Activated naive CD8-positive, alpha-beta T cell treated with anti-CD3 and anti-CD28 coated beads, Interleukin-2, amount 10 ng/mL, durations not matched to agents 7 days and 5 days (primary cell): ENCODE data around the gene TUBB3. TPM values are rescaled to one million over a fixed set of nuclear protein-coding genes. Genes with fewer than 3 reads are reported as not detected.
"Not testable (repeated sequence)": the region's sequence is repeated elsewhere in the genome, so short reads cannot be mapped to it uniquely, and the experiment has no call there.

ENCODE experiments used
- ATAC-seq: fragments of 150-1000 bp; cut with Tn5 transposase; one replicate; pipeline ENCODE4 v1.10.0; 2021; ENCODE audit warnings: low read depth, moderate library complexity
- POLR2A ChIA-PET: fragments of 350-600 bp; sonication (Branson Sonifier 250); formaldehyde crosslinking; loops from one replicate; lab custom pipeline; 2021; ENCODE audit warnings: antibody characterized with exemption; lab: Charles Lee
- DNase-seq: peaks from one replicate; pipeline ENCODE4 v3.0.0; 2021
- H3K27ac Mint-ChIP-seq: one replicate; pipeline ENCODE4 v1.8.0; 2022; ENCODE audit warnings: mild to moderate bottlenecking, mixed read lengths
- H3K27me3 Mint-ChIP-seq: one replicate; pipeline ENCODE4 v1.8.0; 2022; ENCODE audit warnings: mild to moderate bottlenecking, moderate library complexity, mixed read lengths
- H3K36me3 Mint-ChIP-seq: one replicate; pipeline ENCODE4 v1.8.0; 2021; ENCODE audit warnings: mild to moderate bottlenecking, mixed read lengths
- H3K4me1 Mint-ChIP-seq: one replicate; pipeline ENCODE4 v1.8.0; 2021; ENCODE audit warnings: mixed read lengths
- H3K4me3 Mint-ChIP-seq: one replicate; pipeline ENCODE4 v1.8.0; 2022; ENCODE audit warnings: mild to moderate bottlenecking, moderate library complexity, mixed read lengths
- H3K9me3 Mint-ChIP-seq: one replicate; pipeline ENCODE4 v1.8.0; 2021; ENCODE audit warnings: mixed read lengths
- total RNA-seq, 2 experiments: library from RNA; stranded (reverse); gene quantifications; one replicate each; pipeline ENCODE4 v1.2.3, GENCODE V29; 2021

The TUBB3 gene
- total RNA-seq = under 1 TPM; 0.31 to 0.86 TPM

GRCh38 chr16:89922884-89923639 lies at the start of gene TUBB3:
Gene TUBB3, plus strand, starts transcription at chr16:89923342. Its CDS starts 60 bp downstream, at chr16:89923402.
- H3K27me3 Mint-ChIP-seq = peaks cover 50% of the 10 kb centered on the region
- peak within 1 kb of the TSS; percentile 65 for H3K4me3 Mint-ChIP-seq
- ATAC-seq (peak; percentile 37), DNase-seq (peak; percentile 74)
- no peaks in the 10 kb centered on the region for H3K36me3 Mint-ChIP-seq
- peaks cover 25% of the 10 kb centered on the region for H3K4me1 Mint-ChIP-seq
- no peaks in the 10 kb centered on the region for H3K9me3 Mint-ChIP-seq
- POLR2A ChIA-PET = interaction anchor here (0.6 to 2.0 kb wide), 5 partner anchors 11 to 269 kb away, joined by 3 to 6 read pairs (median 4); partner anchors contain the start of gene TCF25
- H3K27ac Mint-ChIP-seq = peak within 1 kb of the TSS; percentile 56

- Mint-ChIP-seq H3K36me3 (peaks cover 30% of the 10 kb centered on the region), H3K4me1 (peaks cover 7% of the 10 kb centered on the region), H3K9me3 (peaks cover 3% of the 10 kb centered on the region), H3K27ac (peak overlapping the region; percentile 99), H3K27me3 (no peaks in the 10 kb centered on the region), H3K4me3 (peak overlapping the region; percentile 96)
- POLR2A ChIA-PET = interaction anchor here (0.6 to 2.5 kb wide), 31 partner anchors 10 to 385 kb away, joined by 3 to 44 read pairs (median 5); partner anchors contain the start of genes CDK10, DBNDD1, FANCA and MC1R
- ATAC-seq (peak; percentile 69), DNase-seq (peak; percentile 92)
Measured at GRCh38 chr16:89873972-89874689, 49.0 kb upstream of the TUBB3 start.

DNA sequence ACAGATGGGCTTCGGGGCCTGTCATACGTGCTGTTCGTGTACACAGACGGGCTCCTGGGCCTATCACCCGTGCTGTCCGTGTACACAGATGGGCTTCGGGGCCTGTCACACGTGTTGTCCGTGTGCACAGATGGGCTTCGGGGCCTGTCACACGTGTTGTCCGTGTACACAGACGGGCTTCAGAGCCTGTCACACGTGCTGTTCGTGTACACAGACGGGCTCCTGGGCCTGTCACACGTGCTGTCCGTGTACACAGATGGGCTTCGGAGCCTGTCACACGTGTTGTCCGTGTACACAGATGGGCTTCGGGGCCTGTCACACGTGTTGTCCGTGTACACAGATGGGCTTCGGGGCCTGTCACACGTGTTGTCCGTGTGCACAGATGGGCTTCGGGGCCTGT lies 44.0 kb upstream of the TUBB3 start:
- DNase-seq, POLR2A ChIA-PET, ATAC-seq, H3K27ac Mint-ChIP-seq, H3K27me3 Mint-ChIP-seq, H3K9me3 Mint-ChIP-seq, H3K4me3 Mint-ChIP-seq, H3K4me1 Mint-ChIP-seq: not testable (repeated sequence)
- peaks cover 38% of the 10 kb centered on the region for H3K36me3 Mint-ChIP-seq

- Mint-ChIP-seq H3K4me1 (no peaks in the 10 kb centered on the region), H3K4me3 (no peak overlapping the region), H3K27me3 (no peaks in the 10 kb centered on the region), H3K9me3 (no peaks in the 10 kb centered on the region), H3K36me3 (peaks cover 32% of the 10 kb centered on the region), H3K27ac (no peak overlapping the region)
- no peak for ATAC-seq
- no peak for DNase-seq
- POLR2A ChIA-PET = no interaction called here
Measured at GRCh38 chr16:89880477-89881367, 42.4 kb upstream of the TUBB3 start.

- no peak for DNase-seq
- POLR2A ChIA-PET = no interaction called here
- peaks cover 30% of the 10 kb centered on the region for H3K36me3 Mint-ChIP-seq
- no peak for ATAC-seq
- no peaks in the 10 kb centered on the region for H3K9me3 Mint-ChIP-seq
- no peaks in the 10 kb centered on the region for H3K4me1 Mint-ChIP-seq
- H3K27ac Mint-ChIP-seq = no peak overlapping the region
- no peaks in the 10 kb centered on the region for H3K27me3 Mint-ChIP-seq
- H3K4me3 Mint-ChIP-seq = no peak overlapping the region
Measured at GRCh38 chr16:89881368-89881730, 41.8 kb upstream of the TUBB3 start.

DNA sequence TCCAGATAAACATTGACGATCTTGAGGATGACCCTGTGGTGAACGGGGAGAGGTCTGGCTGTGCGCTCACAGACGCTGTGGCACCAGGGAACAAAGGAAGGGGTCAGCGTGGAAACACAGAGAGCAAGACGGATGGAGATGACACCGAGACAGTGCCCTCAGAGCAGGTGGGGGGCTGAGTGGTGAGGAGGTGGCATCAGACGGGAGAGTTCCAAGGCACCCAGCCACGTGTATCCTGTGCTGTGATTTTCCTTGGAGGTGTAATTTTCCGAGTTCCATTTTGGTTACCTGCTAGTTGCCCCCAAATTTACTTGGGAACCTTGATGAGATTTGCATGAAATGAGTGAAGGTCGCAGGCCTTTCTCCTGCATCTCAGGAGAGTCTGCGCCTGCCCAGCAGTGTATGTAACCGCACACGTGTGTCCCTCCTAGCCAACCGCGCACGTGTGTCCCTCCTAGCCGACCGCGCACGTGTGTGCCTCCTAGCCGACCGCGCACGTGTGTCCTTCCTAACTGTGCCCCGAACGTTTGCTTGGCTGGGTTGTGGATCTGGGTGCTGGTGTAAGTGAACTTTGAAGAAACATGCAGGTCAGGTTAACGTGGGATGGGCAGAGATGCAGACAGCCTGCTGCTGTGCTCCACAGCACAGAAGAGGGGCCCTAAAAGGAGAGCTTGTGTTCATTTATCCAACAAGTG lies 39.6 kb upstream of the TUBB3 start:
- Mint-ChIP-seq H3K27me3 (no peaks in the 10 kb centered on the region), H3K9me3 (no peaks in the 10 kb centered on the region), H3K4me3 (no peak overlapping the region), H3K4me1 (no peaks in the 10 kb centered on the region), H3K27ac (peak overlapping the region; percentile 20), H3K36me3 (peaks cover 38% of the 10 kb centered on the region)
- ATAC-seq (no peak), DNase-seq (no peak)
- POLR2A ChIA-PET = interaction anchor here (1.0 kb wide), 1 partner anchor 10 kb away, joined by 6 read pairs; the partner anchor contains the start of gene TCF25

- no peak for DNase-seq
- Mint-ChIP-seq H3K4me3 (no peak overlapping the region), H3K36me3 (peaks cover 35% of the 10 kb centered on the region), H3K9me3 (no peaks in the 10 kb centered on the region), H3K4me1 (no peaks in the 10 kb centered on the region), H3K27ac (no peak overlapping the region), H3K27me3 (no peaks in the 10 kb centered on the region)
- POLR2A ChIA-PET = no interaction called here
- no peak for ATAC-seq
Measured at GRCh38 chr16:89884041-89884421, 39.1 kb upstream of the TUBB3 start.

GRCh38 chr16:89887243-89887642 lies 35.9 kb upstream of the TUBB3 start:
- DNase-seq (no peak), ATAC-seq (no peak)
- no peak overlapping the region for H3K4me3 Mint-ChIP-seq
- H3K4me1 Mint-ChIP-seq = peaks cover 5% of the 10 kb centered on the region
- no peaks in the 10 kb centered on the region for H3K9me3 Mint-ChIP-seq
- no peak overlapping the region for H3K27ac Mint-ChIP-seq
- H3K27me3 Mint-ChIP-seq = no peaks in the 10 kb centered on the region
- POLR2A ChIA-PET = no interaction called here
- H3K36me3 Mint-ChIP-seq = peaks cover 42% of the 10 kb centered on the region

DNA sequence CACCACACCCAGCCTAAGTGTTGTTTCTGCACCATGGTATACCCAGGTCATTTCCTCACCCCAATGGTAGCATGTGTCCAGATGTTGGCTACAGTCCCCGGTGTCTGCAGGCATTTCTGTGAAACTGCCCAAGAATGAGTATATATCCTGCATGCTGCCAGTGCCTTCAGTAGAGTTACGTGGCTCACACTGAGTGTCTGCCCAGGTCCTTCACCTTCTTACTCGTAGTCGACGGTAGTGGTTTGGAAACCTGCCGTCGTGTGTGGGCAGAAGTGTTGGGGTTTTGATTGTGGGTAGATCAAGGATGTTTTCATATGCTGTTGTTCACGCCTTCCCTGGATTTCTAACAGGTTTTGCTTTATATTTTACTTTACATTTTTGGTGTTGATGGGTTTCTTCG lies 32.9 kb upstream of the TUBB3 start:
- H3K27ac Mint-ChIP-seq = peak overlapping the region; percentile 38
- peaks cover 29% of the 10 kb centered on the region for H3K36me3 Mint-ChIP-seq
- POLR2A ChIA-PET = no interaction called here
- no peaks in the 10 kb centered on the region for H3K9me3 Mint-ChIP-seq
- no peak overlapping the region for H3K4me3 Mint-ChIP-seq
- no peaks in the 10 kb centered on the region for H3K27me3 Mint-ChIP-seq
- peaks cover 5% of the 10 kb centered on the region for H3K4me1 Mint-ChIP-seq
- ATAC-seq (peak; percentile 70), DNase-seq (no peak)

GRCh38 chr16:89890886-89891657 lies 32.1 kb upstream of the TUBB3 start:
- no peak for DNase-seq
- Mint-ChIP-seq H3K9me3 (no peaks in the 10 kb centered on the region), H3K4me3 (no peak overlapping the region), H3K4me1 (peaks cover 5% of the 10 kb centered on the region), H3K36me3 (peaks cover 26% of the 10 kb centered on the region), H3K27me3 (no peaks in the 10 kb centered on the region), H3K27ac (no peak overlapping the region)
- no peak for ATAC-seq
- POLR2A ChIA-PET = no interaction called here

DNA sequence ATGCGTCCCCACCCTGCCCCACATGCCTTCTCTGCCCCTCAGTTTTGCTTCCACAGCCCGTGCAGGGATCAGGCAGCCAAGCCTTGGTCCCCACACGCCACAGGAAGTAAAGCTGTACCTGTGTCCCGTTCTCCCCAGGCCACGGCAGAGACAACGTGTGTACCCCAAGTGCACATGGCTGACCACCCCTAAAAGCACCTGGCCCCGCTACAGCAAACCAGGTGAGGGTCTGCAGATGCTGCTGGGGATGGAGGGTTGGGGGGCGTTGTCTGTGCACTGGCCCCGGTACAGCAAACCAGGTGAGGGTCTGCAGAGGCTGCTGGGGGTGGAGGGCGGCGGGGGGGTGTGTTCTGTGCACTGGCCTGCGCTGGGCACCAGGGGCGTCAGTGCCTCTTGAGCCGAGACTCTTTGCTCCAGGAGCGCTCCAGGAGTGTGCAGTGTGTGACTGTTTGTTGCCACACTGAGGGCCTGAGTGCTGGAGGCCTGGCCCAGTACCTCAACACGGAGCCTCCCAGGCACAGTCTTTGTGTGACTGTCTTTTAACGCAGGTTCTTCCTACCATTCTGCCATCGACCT lies 31.0 kb upstream of the TUBB3 start:
- H3K36me3 Mint-ChIP-seq = peaks cover 20% of the 10 kb centered on the region
- H3K27ac Mint-ChIP-seq = no peak overlapping the region
- H3K4me1 Mint-ChIP-seq = peaks cover 5% of the 10 kb centered on the region
- POLR2A ChIA-PET = no interaction called here
- ATAC-seq = no peak
- no peak for DNase-seq
- H3K9me3 Mint-ChIP-seq = no peaks in the 10 kb centered on the region
- no peaks in the 10 kb centered on the region for H3K27me3 Mint-ChIP-seq
- H3K4me3 Mint-ChIP-seq = no peak overlapping the region

- no peak overlapping the region for H3K27ac Mint-ChIP-seq
- peaks cover 16% of the 10 kb centered on the region for H3K36me3 Mint-ChIP-seq
- no peaks in the 10 kb centered on the region for H3K27me3 Mint-ChIP-seq
- no peak overlapping the region for H3K4me3 Mint-ChIP-seq
- no peak for ATAC-seq
- POLR2A ChIA-PET = no interaction called here
- peaks cover 5% of the 10 kb centered on the region for H3K4me1 Mint-ChIP-seq
- DNase-seq = no peak
- H3K9me3 Mint-ChIP-seq = no peaks in the 10 kb centered on the region
Measured at GRCh38 chr16:89892635-89893034, 30.5 kb upstream of the TUBB3 start.
